Lower leg skin (tissue), 3 donors: Measurements from ENCODE around the gene SV2C.

Experiments used
- CTCF ChIP-seq, 3 donors: fragments of 450-650 bp; IDR thresholded peaks; one replicate each; pipeline ENCODE4 v1.5.1; 2016; ENCODE audit warnings: antibody characterized with exemption in 3 of 3, mild to moderate bottlenecking in 3 of 3, moderate library complexity in 2 of 3
- POLR2A ChIP-seq, 2 donors: fragments of 450-650 bp; IDR thresholded peaks; one replicate each; pipeline ENCODE4 v1.6.1; 2016 to 2017; ENCODE audit warnings: antibody characterized with exemption in 2 of 2, mild to moderate bottlenecking in 1 of 2, moderate library complexity in 1 of 2

DNA sequence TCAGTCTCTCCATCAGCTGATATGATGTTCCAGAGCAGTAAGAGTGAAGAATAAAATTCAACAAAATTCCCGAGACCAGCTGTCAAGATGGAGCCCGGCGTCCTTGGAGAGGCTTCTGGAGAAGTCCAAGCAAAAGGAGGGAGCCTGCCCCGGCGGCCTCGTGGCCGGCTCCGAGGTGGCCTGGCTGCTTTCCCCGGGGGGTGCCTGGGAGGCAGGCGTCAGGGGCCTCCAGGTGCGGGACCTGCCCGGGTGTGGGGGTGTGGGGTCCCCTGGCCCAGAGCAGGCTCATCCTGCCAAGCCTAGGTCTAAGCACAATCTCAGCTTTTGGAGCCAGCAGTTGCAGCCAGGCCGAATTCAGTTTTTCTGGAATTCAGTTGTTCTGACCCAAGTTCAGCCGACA is 197.3 kb downstream of the SV2C start:
- TF ChIP-seq CTCF (IDR thresholded peaks at IDR 0.05), result no peak
- no peak for TF ChIP-seq POLR2A (IDR thresholded peaks at IDR 0.05)
